H1 (cell line): ENCODE measurements around the gene CACNA1D.

Experiments
- BCL11A ChIP-seq, 2 experiments: IDR thresholded peaks; one replicate each; pipeline ENCODE4 v1.6.1; 2011; ENCODE audit warnings: low read depth in 2 of 2, low read length in 2 of 2, mild to moderate bottlenecking in 2 of 2
- EP300 ChIP-seq, 2 experiments: IDR thresholded peaks; 1 replicate in 1 of 2; 2 replicates in 1 of 2; pipeline ENCODE4 v1.6.1; 2011 to 2012; ENCODE audit warnings: low read depth in 2 of 2, low read length in 2 of 2, mild to moderate bottlenecking in 2 of 2, borderline replicate concordance in 1 of 2, inconsistent platforms in 1 of 2, moderate library complexity in 1 of 2
- EZH2 ChIP-seq: fragments of 200-600 bp; sonication (generic); IDR thresholded peaks from 2 replicates; pipeline ENCODE4 v1.7.1; 2012; ENCODE audit warnings: low read depth, mild to moderate bottlenecking, moderate library complexity, low read length, inconsistent platforms; ENCODE audit not compliant: severe bottlenecking
- JUND ChIP-seq: IDR thresholded peaks from 2 replicates; pipeline ENCODE4 v1.6.1; 2011; ENCODE audit warnings: mild to moderate bottlenecking, improper control_type of control experiment, low read length
- KDM5A ChIP-seq: fragments of 200-600 bp; IDR thresholded peaks from 2 replicates; pipeline ENCODE4 v1.7.1; 2012; ENCODE audit warnings: mild to moderate bottlenecking, low read length, inconsistent platforms, mixed read lengths
- NRF1 ChIP-seq: IDR thresholded peaks from 2 replicates; pipeline ENCODE4 v1.6.1; 2011; ENCODE audit warnings: mild to moderate bottlenecking, low read depth, low read length, improper control_type of control experiment
- POLR2A ChIP-seq, 2 experiments: IDR thresholded peaks; 1 replicate in 1 of 2; 2 replicates in 1 of 2; pipeline ENCODE4 v1.6.1; 2011; ENCODE audit warnings: low read depth in 2 of 2, low read length in 2 of 2, mild to moderate bottlenecking in 2 of 2; ENCODE audit errors: control extremely low read depth in 1 of 2
- POLR2AphosphoS5 ChIP-seq: IDR thresholded peaks from 2 replicates; pipeline ENCODE4 v1.6.1; 2011; ENCODE audit warnings: low read depth, low read length
- RBBP5 ChIP-seq: IDR thresholded peaks from 2 replicates; pipeline ENCODE4 v1.7.1; 2012; ENCODE audit warnings: low read depth, mild to moderate bottlenecking, inconsistent platforms, low read length, moderate library complexity, borderline replicate concordance
- RXRA ChIP-seq: IDR thresholded peaks from 2 replicates; pipeline ENCODE4 v1.6.1; 2011; ENCODE audit warnings: low read depth, mild to moderate bottlenecking, low read length, moderate library complexity; ENCODE audit not compliant: insufficient read depth
- SP2 ChIP-seq: IDR thresholded peaks from 2 replicates; pipeline ENCODE4 v1.6.1; 2012; ENCODE audit warnings: mild to moderate bottlenecking, low read length, inconsistent platforms
- TAF1 ChIP-seq: IDR thresholded peaks from 2 replicates; pipeline ENCODE4 v1.6.1; 2011; ENCODE audit warnings: mild to moderate bottlenecking, low read depth, low read length
- TF ChIP-seq, protein P1 (sequence below), 3 experiments: IDR thresholded peaks; 1 replicate in 2 of 3; 2 replicates in 1 of 3; pipeline versions ENCODE4 v1.5.1 to v1.6.1; 2011; ENCODE audit warnings: low read length in 3 of 3, mild to moderate bottlenecking in 3 of 3, inconsistent platforms in 2 of 3, low read depth in 1 of 3, moderate library complexity in 1 of 3; ENCODE audit not compliant: insufficient read depth in 1 of 3; ENCODE audit errors: control extremely low read depth in 1 of 3
- TF ChIP-seq, protein P2 (sequence below): IDR thresholded peaks from 2 replicates; pipeline ENCODE4 v1.6.1; 2011; ENCODE audit warnings: low read length, improper control_type of control experiment

DNA sequence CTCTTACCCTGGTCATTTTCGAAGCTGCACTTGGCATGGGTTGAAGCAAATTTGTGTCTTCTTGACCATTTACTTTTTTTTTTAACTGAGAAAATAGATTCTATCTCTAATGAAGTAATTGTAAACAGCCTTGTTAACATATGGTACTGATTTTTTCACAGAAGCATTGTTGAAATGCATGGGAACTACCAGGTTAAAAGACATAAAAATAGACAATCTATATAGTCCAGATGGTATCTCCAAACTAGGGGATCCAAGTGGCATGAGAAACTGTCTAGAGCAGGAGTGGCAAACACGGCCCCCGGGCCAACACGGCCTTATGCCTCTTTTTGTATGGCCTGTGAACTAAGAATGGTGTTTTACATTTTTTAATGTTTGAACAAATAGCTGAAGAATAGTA is 41.9 kb downstream of the CACNA1D start:
- no peak for TF ChIP-seq EZH2
- no peak for TF ChIP-seq TAF1
- TF ChIP-seq, protein P1, sequence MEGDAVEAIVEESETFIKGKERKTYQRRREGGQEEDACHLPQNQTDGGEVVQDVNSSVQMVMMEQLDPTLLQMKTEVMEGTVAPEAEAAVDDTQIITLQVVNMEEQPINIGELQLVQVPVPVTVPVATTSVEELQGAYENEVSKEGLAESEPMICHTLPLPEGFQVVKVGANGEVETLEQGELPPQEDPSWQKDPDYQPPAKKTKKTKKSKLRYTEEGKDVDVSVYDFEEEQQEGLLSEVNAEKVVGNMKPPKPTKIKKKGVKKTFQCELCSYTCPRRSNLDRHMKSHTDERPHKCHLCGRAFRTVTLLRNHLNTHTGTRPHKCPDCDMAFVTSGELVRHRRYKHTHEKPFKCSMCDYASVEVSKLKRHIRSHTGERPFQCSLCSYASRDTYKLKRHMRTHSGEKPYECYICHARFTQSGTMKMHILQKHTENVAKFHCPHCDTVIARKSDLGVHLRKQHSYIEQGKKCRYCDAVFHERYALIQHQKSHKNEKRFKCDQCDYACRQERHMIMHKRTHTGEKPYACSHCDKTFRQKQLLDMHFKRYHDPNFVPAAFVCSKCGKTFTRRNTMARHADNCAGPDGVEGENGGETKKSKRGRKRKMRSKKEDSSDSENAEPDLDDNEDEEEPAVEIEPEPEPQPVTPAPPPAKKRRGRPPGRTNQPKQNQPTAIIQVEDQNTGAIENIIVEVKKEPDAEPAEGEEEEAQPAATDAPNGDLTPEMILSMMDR (IDR thresholded peaks at IDR 0.05; ENCODE audit: control extremely low read depth in 1 of 3, insufficient read depth in 1 of 3, low read depth in 1 of 3, low read length in 3 of 3) = no peak
- TF ChIP-seq KDM5A = no peak
- TF ChIP-seq NRF1 = no peak
- TF ChIP-seq EP300 (IDR thresholded peaks at IDR 0.05; ENCODE audit: borderline replicate concordance in 1 of 2, low read depth in 2 of 2, low read length in 2 of 2) = no peak
- TF ChIP-seq POLR2A (IDR thresholded peaks at IDR 0.05; ENCODE audit: control extremely low read depth in 1 of 2, low read depth in 2 of 2, low read length in 2 of 2) = no peak
- TF ChIP-seq JUND = no peak
- TF ChIP-seq POLR2AphosphoS5 = no peak
- TF ChIP-seq RBBP5 = no peak
- TF ChIP-seq RXRA = no peak
- no peak for TF ChIP-seq SP2
- TF ChIP-seq, protein P2, sequence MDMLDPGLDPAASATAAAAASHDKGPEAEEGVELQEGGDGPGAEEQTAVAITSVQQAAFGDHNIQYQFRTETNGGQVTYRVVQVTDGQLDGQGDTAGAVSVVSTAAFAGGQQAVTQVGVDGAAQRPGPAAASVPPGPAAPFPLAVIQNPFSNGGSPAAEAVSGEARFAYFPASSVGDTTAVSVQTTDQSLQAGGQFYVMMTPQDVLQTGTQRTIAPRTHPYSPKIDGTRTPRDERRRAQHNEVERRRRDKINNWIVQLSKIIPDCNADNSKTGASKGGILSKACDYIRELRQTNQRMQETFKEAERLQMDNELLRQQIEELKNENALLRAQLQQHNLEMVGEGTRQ = no peak
- no peak for TF ChIP-seq BCL11A (IDR thresholded peaks at IDR 0.05; ENCODE audit: low read depth in 2 of 2, low read length in 2 of 2)
